ENCODE results near the gene LGR5. TPM values are rescaled to one million over a fixed set of nuclear protein-coding genes. Genes with fewer than 3 reads are reported as not detected.

LGR5 gene
- total and polyA plus RNA-seq, 10 of the 15 experiments (the other 5 are each of a cell fraction or from before 2014, with no cell fraction given) = 2.1 TPM; not detected in 9

DNA sequence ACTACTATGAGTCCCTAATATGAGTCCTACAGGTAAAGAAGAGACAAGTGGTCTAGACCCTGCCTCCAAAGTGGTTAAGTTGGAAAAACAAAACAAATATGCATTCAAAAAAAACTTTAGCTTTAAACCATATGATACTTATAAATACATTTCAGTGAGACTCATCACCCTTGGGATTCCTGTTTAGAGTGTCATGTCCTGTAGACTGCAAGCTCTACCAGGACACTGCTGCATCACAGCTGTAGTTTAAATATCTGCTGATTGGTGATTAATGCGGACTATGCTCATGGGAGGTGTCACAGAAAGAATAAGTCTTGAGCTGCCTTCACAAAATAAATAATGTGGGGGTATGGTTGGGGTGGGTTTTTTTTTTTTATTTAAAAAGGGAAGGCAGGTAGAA is 8.8 kb upstream of the LGR5 start (continued):
- no peak for TF ChIP-seq RUNX3 (IDR thresholded peaks at IDR 0.05; ENCODE audit: low read length)
- TF ChIP-seq YBX1 (IDR thresholded peaks at IDR 0.05) = no peak
- no peak for TF ChIP-seq CREM (IDR thresholded peaks at IDR 0.05; ENCODE audit: low read depth)
- no peak for TF ChIP-seq ESRRA (IDR thresholded peaks at IDR 0.05; ENCODE audit: low read length)
- no peak for TF ChIP-seq RB1 (IDR thresholded peaks at IDR 0.05; ENCODE audit: borderline replicate concordance)
- TF ChIP-seq, protein P1, sequence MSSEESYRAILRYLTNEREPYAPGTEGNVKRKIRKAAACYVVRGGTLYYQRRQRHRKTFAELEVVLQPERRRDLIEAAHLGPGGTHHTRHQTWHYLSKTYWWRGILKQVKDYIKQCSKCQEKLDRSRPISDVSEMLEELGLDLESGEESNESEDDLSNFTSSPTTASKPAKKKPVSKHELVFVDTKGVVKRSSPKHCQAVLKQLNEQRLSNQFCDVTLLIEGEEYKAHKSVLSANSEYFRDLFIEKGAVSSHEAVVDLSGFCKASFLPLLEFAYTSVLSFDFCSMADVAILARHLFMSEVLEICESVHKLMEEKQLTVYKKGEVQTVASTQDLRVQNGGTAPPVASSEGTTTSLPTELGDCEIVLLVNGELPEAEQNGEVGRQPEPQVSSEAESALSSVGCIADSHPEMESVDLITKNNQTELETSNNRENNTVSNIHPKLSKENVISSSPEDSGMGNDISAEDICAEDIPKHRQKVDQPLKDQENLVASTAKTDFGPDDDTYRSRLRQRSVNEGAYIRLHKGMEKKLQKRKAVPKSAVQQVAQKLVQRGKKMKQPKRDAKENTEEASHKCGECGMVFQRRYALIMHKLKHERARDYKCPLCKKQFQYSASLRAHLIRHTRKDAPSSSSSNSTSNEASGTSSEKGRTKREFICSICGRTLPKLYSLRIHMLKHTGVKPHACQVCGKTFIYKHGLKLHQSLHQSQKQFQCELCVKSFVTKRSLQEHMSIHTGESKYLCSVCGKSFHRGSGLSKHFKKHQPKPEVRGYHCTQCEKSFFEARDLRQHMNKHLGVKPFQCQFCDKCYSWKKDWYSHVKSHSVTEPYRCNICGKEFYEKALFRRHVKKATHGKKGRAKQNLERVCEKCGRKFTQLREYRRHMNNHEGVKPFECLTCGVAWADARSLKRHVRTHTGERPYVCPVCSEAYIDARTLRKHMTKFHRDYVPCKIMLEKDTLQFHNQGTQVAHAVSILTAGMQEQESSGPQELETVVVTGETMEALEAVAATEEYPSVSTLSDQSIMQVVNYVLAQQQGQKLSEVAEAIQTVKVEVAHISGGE (CRISPR knock-in tag; IDR thresholded peaks at IDR 0.05) = no peak
- no peak for TF ChIP-seq EP300 (IDR thresholded peaks at IDR 0.05; ENCODE audit: borderline replicate concordance in 1 of 2, control insufficient read depth in 1 of 2, low read depth in 2 of 2, low read length in 2 of 2)
- TF ChIP-seq RAD21 (IDR thresholded peaks at IDR 0.05; ENCODE audit: insufficient read depth, low read depth, low read length) = no peak
- no peak for TF ChIP-seq TCF12 (IDR thresholded peaks at IDR 0.05; ENCODE audit: low read depth, low read length)

DNA sequence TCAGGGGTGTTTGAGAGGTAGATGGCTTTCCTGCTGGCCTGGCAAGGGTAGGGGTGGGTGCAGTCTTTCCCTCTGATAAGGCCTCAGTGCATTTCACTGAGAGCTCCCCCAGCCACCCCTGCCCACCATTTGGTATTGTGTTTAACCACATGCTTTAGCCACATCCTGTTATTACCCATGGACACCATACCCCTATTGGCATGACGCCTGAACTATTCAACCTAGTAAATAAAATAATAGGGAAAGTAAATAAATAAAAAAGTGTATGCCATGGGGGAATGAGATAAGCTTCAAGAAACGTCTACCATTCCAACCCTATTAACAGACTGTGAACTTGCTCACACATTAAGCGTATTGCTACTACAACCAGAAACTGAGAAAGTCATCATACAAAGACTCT is 7.6 kb upstream of the LGR5 start:
- intact Hi-C loops (cut with micrococcal nuclease; ENCODE audit: unreplicated experiment) (no loop called here), in situ Hi-C loops (cut with MboI) (no loop called here)
- Histone ChIP-seq H3K4me3 (no peak overlapping the region), H3K79me2 (ENCODE audit: control insufficient read depth, insufficient read depth, low read length) (no peaks in the 10 kb centered on the region), H3K9ac (ENCODE audit: control insufficient read depth, insufficient read depth, low read length) (no peak overlapping the region), H3K9me3 (replicated peaks; ENCODE audit: control insufficient read depth, insufficient read depth, low read length) (peaks cover 4% of the 10 kb centered on the region; the same call in 2 of the 3 replicates), H4K20me1 (ENCODE audit: control insufficient read depth, insufficient read depth) (no peaks in the 10 kb centered on the region), H2AFZ (ENCODE audit: control insufficient read depth, low read depth, low read length) (no peak overlapping the region), H3K27ac (ENCODE audit: control insufficient read depth, insufficient read depth) (no peak overlapping the region), H3K36me3 (ENCODE audit: control insufficient read depth in 2 of 2, insufficient read depth in 2 of 2, low read length in 1 of 2) (no peaks in the 10 kb centered on the region), H3K4me1 (ENCODE audit: control insufficient read depth, insufficient read depth, low read length) (no peaks in the 10 kb centered on the region), H3K4me2 (ENCODE audit: control insufficient read depth, insufficient read depth) (no peak overlapping the region), H3K27me3 (replicated peaks in 1 of 2; ENCODE audit: control insufficient read depth in 2 of 2, insufficient read depth in 2 of 2, low read length in 1 of 2) (no peaks in the 10 kb centered on the region)
- POLR2A ChIA-PET = no interaction called here
- no peak for DNase-seq (ENCODE audit: low read depth, low spot score)
- RAD21 ChIA-PET (ENCODE audit: unreplicated experiment) = no interaction called here
- CTCF ChIA-PET = interaction anchor here (0.9 kb wide), 2 partner anchors 17 to 40 kb away, joined by 3 read pairs; no protein-coding TSS in a partner anchor
- BruUV-seq (replicated peaks) = no TSS peak
- no peak for FAIRE-seq
- WGBS (ENCODE audit: insufficient coverage, insufficient replicate concordance, low lambda C conversion rate, missing lambda C conversion rate) = 17% methylated on average over 3 of the region's 3 CpGs
- ATAC-seq = no peak
- SMC1A ChIA-PET (ENCODE audit: uncharacterized antibody, unreplicated experiment) = interaction anchor here (0.7 kb wide), 1 partner anchor 262 kb away, joined by 3 read pairs; no protein-coding TSS in a partner anchor
- TF ChIP-seq NBN (IDR thresholded peaks at IDR 0.05) (no peak), IRF4 (IDR thresholded peaks at IDR 0.05; ENCODE audit: low read depth, low read length) (no peak), NR2C2 (IDR thresholded peaks at IDR 0.05; ENCODE audit: borderline replicate concordance, control insufficient read depth, insufficient read length, low read depth) (no peak), IKZF1 (conservative IDR thresholded peaks at IDR 0.05) (no peak), SMAD1 (IDR thresholded peaks at IDR 0.05; ENCODE audit: low read depth, partially characterized antibody) (no peak), ZZZ3 (IDR thresholded peaks at IDR 0.05; ENCODE audit: control insufficient read depth, insufficient read length, low read depth) (no peak), HDAC2 (IDR thresholded peaks at IDR 0.05) (no peak), CHD4 (IDR thresholded peaks at IDR 0.05) (no peak), RUNX3 (IDR thresholded peaks at IDR 0.05; ENCODE audit: low read length) (no peak)
- TF ChIP-seq, protein P2, sequence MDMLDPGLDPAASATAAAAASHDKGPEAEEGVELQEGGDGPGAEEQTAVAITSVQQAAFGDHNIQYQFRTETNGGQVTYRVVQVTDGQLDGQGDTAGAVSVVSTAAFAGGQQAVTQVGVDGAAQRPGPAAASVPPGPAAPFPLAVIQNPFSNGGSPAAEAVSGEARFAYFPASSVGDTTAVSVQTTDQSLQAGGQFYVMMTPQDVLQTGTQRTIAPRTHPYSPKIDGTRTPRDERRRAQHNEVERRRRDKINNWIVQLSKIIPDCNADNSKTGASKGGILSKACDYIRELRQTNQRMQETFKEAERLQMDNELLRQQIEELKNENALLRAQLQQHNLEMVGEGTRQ (IDR thresholded peaks at IDR 0.05; ENCODE audit: borderline replicate concordance, low read depth, low read length) = no peak

All from GM12878 (cell line).